GM19351 (cell line): ENCODE results near the gene RAB3IL1.

Experiments used
- ATAC-seq: cut with Tn5 transposase; IDR thresholded peaks from one replicate; pipeline ENCODE4 v1.9.1; 2021; ENCODE audit warnings: mild to moderate bottlenecking, moderate library complexity; ENCODE audit not compliant: unreplicated experiment

Gene RAB3IL1

GRCh38 chr11:61850687-61851086 lies 66.7 kb downstream of the RAB3IL1 start:
- ATAC-seq = no peak

- no peak for ATAC-seq
Observed at GRCh38 chr11:61848631-61849030, 68.7 kb downstream of the RAB3IL1 start.

- ATAC-seq = no peak
Observed at GRCh38 chr11:61847914-61848581, 69.3 kb downstream of the RAB3IL1 start.
